GM12878 (cell line): ENCODE data around the gene SOS1. TPM values are rescaled to one million over a fixed set of nuclear protein-coding genes. Genes with fewer than 3 reads are reported as not detected.

ENCODE experiments used
- ATAC-seq: fragments of 200-7000 bp; cut with Tn5 transposase; 3 replicates; pipeline ENCODE4 v1.9.1; 2020; ENCODE audit warnings: mild to moderate bottlenecking, moderate library complexity
- BruUV-seq: library from RNA; stranded (reverse); fragments of 400-500 nt; replicated peaks from 2 replicates; lab custom pipeline; 2021; lab: Mats Ljungman, UMichigan
- CTCF ChIA-PET: fragments of 300-600 bp; sonication (Branson Sonifier 250); formaldehyde crosslinking; extraction: SDS; loops from one replicate; lab custom pipeline; 2021; ENCODE audit warnings: inconsistent platforms; lab: Yijun Ruan, JAX
- POLR2A ChIA-PET: fragments of 350-600 bp; formaldehyde crosslinking; extraction: SDS; loops from one replicate; lab custom pipeline; 2021; ENCODE audit warnings: inconsistent platforms; lab: Charles Lee
- RAD21 ChIA-PET: fragments of 300-600 bp; sonication (Branson Sonifier 250); formaldehyde crosslinking; loops from one replicate; lab custom pipeline; 2023; ENCODE audit warnings: antibody characterized with exemption; ENCODE audit not compliant: unreplicated experiment; lab: Charles Lee
- SMC1A ChIA-PET: fragments of 300-600 bp; sonication (Branson Sonifier 250); formaldehyde crosslinking; loops from one replicate; lab custom pipeline; 2023; ENCODE audit not compliant: unreplicated experiment, uncharacterized antibody; lab: Charles Lee
- DNase-seq: peaks from one replicate; pipeline ENCODE4 v3.0.0-alpha.2; 2011; ENCODE audit warnings: low read depth, low spot score
- FAIRE-seq: peaks from 3 replicates; lab custom pipeline; 2011; peaks lifted over from hg19 to GRCh38; lab: Jason Lieb, UNC
- H2AFZ ChIP-seq: 2 replicates; pipeline ENCODE4 v1.6.0; 2011; ENCODE audit warnings: low read depth, low read length, control low read depth; ENCODE audit not compliant: control insufficient read depth
- H3K27ac ChIP-seq: 2 replicates; pipeline ENCODE4 v1.5.1; 2011; ENCODE audit warnings: control low read depth; ENCODE audit not compliant: control insufficient read depth, insufficient read depth
- H3K27me3 ChIP-seq, 2 experiments: replicated peaks in 1 of 2; 2 replicates each; pipeline versions ENCODE4 v1.6.0 to v1.6.1; 2011; ENCODE audit warnings: low read length in 1 of 2; ENCODE audit not compliant: control insufficient read depth in 2 of 2, insufficient read depth in 2 of 2
- H3K36me3 ChIP-seq, 2 experiments: 2 replicates each; pipeline ENCODE4 v1.5.1; 2011; ENCODE audit warnings: low read length in 1 of 2; ENCODE audit not compliant: control insufficient read depth in 2 of 2, insufficient read depth in 2 of 2
- H3K4me1 ChIP-seq: 2 replicates; pipeline ENCODE4 v1.6.1; 2011; ENCODE audit warnings: mild to moderate bottlenecking, low read length, moderate library complexity, mixed read lengths; ENCODE audit not compliant: control insufficient read depth, insufficient read depth
- H3K4me2 ChIP-seq: 2 replicates; pipeline ENCODE4 v1.6.0; 2011; ENCODE audit warnings: control low read depth; ENCODE audit not compliant: control insufficient read depth, insufficient read depth
- H3K4me3 ChIP-seq: fragments of 200-600 bp; sonication (generic); 2 replicates; pipeline ENCODE4 v1.5.1; 2016
- H3K79me2 ChIP-seq: 2 replicates; pipeline ENCODE4 v1.6.0; 2011; ENCODE audit warnings: low read length; ENCODE audit not compliant: control insufficient read depth, insufficient read depth
- H3K9ac ChIP-seq: 2 replicates; pipeline ENCODE4 v1.8.0; 2011; ENCODE audit warnings: low read length, control low read depth, mixed read lengths; ENCODE audit not compliant: control insufficient read depth, insufficient read depth
- H3K9me3 ChIP-seq: replicated peaks from 3 replicates; pipeline ENCODE4 v1.5.1; 2011; ENCODE audit warnings: mild to moderate bottlenecking, low read length; ENCODE audit not compliant: control insufficient read depth, insufficient read depth
- H4K20me1 ChIP-seq: 2 replicates; pipeline ENCODE4 v1.6.0; 2011; ENCODE audit not compliant: control insufficient read depth, insufficient read depth
- NR2C1 ChIP-seq: fragments of 450-650 bp; IDR thresholded peaks from 2 replicates; pipeline ENCODE4 v1.6.1; 2017; ENCODE audit warnings: antibody characterized with exemption, mild to moderate bottlenecking, moderate library complexity
- WGBS: methylation state at CpG from one replicate; pipeline ENCODE4 v1.1.6; 2016; ENCODE audit warnings: low lambda C conversion rate; ENCODE audit not compliant: insufficient replicate concordance, insufficient coverage; ENCODE audit errors: missing lambda C conversion rate; 5-methylcytosine and 5-hydroxymethylcytosine counted together
- in situ Hi-C: fragments of 300-500 bp; cut with MboI; formaldehyde crosslinking; loops from 9 replicates; pipeline ENCODE4 v1.14.3; 2018; ENCODE audit warnings: mixed read lengths
- intact Hi-C: fragments of 100-400 bp; cut with micrococcal nuclease; formaldehyde crosslinking; loops from one replicate; pipeline ENCODE4 v1.14.2; 2022; ENCODE audit not compliant: unreplicated experiment
- polyA plus RNA-seq, 11 experiments: library from polyadenylated mRNA; depleted of rRNA in 4 of 11; unstranded in 6 of 11; stranded (reverse) in 5 of 11; fragments of >200 nt; fragmentation: Nextera tagmentation in 4 of 11; fragmentation: Illumina TruSeq in 1 of 11; extraction: Ambion mirVana in 4 of 11; extraction: Trizol in 1 of 11; gene quantifications; 1 replicate in 1 of 11; 2 replicates in 10 of 11; pipeline versions ENCODE4 v1.2.1 to v1.2.3, GENCODE V29; 2011 to 2016; ENCODE audit warnings: inconsistent platforms in 2 of 11, missing spikeins in 2 of 11, low read depth in 1 of 11
- total RNA-seq, 4 experiments: library from RNA; depleted of rRNA in 3 of 4; stranded (reverse); fragments of >200 nt in 3 of 4; fragmentation: Illumina TruSeq in 1 of 4; extraction: Trizol in 1 of 4; gene quantifications; 2 replicates each; pipeline versions ENCODE4 v1.2.1 to v1.2.3, GENCODE V29; 2013 to 2021
- TF ChIP-seq, protein P1 (sequence below): IDR thresholded peaks from 2 replicates; pipeline ENCODE4 v1.6.1; 2012; ENCODE audit warnings: improper control_type of control experiment, low read depth, low read length; ENCODE audit not compliant: insufficient replicate concordance

SOS1 gene
- total and polyA plus RNA-seq, 10 of the 15 experiments (the other 5 are each of a cell fraction or from before 2014, with no cell fraction given), result 2.1 to 24.1 (median 8.5) TPM

DNA sequence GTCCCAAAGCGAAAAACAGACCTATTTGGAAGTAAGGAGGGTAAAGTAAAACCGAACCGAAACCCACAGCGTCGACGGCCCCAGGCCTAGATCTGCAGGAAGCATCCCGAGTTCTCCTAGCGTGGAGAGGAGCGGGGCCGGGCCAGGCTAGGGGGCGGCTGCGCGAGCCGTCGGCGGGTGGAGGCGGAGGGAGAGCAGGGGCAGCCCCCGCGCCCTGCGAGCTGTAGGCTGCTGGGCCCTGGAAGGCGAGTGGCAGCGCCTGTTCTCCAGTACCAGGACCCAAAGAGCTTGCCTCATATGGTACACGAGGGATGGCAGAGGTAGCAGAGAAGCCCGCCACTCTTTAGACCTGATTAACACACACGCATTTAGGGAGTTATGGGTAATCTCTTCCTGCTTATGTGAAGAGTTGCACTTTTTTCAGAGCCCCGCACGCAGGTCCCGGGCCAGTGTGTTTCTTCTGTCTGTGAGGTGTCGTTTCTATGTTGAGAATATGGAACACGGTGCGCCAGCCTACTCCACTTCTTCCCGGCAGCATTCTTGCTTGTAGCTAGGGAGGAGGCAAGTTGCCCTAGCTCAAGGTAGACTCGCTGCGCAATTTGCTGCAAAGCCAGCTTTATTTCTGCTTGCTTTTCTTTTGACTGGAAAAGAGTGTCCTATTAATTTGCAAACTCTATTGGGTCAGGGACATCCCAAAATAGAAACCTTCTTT, 160.1 kb downstream of the SOS1 start:
- H3K4me1 ChIP-seq, result no peaks in the 10 kb centered on the region
- FAIRE-seq (no peak), DNase-seq (no peak), ATAC-seq (no peak; the same call in 2 of the 3 replicates)
- intact Hi-C loops (no loop called here), in situ Hi-C loops (no loop called here)
- H3K9me3 ChIP-seq, result no peaks in the 10 kb centered on the region; the same call in 2 of the 3 replicates
- WGBS, result 84% methylated on average over 34 of the region's 34 CpGs
- H2AFZ ChIP-seq, result peak overlapping the region; percentile 53
- H3K4me3 ChIP-seq, result no peak overlapping the region
- no TSS peak for BruUV-seq
- ChIA-PET SMC1A (no interaction called here), CTCF (no interaction called here), RAD21 (no interaction called here), POLR2A (no interaction called here)
- no peaks in the 10 kb centered on the region for H4K20me1 ChIP-seq
- no peak overlapping the region for H3K27ac ChIP-seq
- no peaks in the 10 kb centered on the region for H3K79me2 ChIP-seq
- 0 out of 2 replicates have a peak overlapping the region, but pooled peaks have one; percentile 36 for H3K4me2 ChIP-seq
- TF ChIP-seq, protein P1, sequence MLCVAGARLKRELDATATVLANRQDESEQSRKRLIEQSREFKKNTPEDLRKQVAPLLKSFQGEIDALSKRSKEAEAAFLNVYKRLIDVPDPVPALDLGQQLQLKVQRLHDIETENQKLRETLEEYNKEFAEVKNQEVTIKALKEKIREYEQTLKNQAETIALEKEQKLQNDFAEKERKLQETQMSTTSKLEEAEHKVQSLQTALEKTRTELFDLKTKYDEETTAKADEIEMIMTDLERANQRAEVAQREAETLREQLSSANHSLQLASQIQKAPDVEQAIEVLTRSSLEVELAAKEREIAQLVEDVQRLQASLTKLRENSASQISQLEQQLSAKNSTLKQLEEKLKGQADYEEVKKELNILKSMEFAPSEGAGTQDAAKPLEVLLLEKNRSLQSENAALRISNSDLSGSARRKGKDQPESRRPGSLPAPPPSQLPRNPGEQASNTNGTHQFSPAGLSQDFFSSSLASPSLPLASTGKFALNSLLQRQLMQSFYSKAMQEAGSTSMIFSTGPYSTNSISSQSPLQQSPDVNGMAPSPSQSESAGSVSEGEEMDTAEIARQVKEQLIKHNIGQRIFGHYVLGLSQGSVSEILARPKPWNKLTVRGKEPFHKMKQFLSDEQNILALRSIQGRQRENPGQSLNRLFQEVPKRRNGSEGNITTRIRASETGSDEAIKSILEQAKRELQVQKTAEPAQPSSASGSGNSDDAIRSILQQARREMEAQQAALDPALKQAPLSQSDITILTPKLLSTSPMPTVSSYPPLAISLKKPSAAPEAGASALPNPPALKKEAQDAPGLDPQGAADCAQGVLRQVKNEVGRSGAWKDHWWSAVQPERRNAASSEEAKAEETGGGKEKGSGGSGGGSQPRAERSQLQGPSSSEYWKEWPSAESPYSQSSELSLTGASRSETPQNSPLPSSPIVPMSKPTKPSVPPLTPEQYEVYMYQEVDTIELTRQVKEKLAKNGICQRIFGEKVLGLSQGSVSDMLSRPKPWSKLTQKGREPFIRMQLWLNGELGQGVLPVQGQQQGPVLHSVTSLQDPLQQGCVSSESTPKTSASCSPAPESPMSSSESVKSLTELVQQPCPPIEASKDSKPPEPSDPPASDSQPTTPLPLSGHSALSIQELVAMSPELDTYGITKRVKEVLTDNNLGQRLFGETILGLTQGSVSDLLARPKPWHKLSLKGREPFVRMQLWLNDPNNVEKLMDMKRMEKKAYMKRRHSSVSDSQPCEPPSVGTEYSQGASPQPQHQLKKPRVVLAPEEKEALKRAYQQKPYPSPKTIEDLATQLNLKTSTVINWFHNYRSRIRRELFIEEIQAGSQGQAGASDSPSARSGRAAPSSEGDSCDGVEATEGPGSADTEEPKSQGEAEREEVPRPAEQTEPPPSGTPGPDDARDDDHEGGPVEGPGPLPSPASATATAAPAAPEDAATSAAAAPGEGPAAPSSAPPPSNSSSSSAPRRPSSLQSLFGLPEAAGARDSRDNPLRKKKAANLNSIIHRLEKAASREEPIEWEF, result no peak
- TF ChIP-seq NR2C1, result no peak
- peaks cover 1 to 4% of the 10 kb centered on the region in 2 experiments; a peak in 2 of 4 replicates for H3K27me3 ChIP-seq
- H3K36me3 ChIP-seq, result no peaks in the 10 kb centered on the region
- no peak overlapping the region for H3K9ac ChIP-seq
